Kasumi-1 (cell line): ENCODE measurements around the gene ZDHHC18.

Experiments used
- DNase-seq, 2 experiments: peaks; one replicate each; lab custom pipeline; 2025; lab: John Stamatoyannopoulos, UW

Gene ZDHHC18

GRCh38 chr1:26900815-26901511, 74.5 kb downstream of the ZDHHC18 start:
- no peak for DNase-seq
